Measurements from ENCODE around the gene RASSF1.

DNA sequence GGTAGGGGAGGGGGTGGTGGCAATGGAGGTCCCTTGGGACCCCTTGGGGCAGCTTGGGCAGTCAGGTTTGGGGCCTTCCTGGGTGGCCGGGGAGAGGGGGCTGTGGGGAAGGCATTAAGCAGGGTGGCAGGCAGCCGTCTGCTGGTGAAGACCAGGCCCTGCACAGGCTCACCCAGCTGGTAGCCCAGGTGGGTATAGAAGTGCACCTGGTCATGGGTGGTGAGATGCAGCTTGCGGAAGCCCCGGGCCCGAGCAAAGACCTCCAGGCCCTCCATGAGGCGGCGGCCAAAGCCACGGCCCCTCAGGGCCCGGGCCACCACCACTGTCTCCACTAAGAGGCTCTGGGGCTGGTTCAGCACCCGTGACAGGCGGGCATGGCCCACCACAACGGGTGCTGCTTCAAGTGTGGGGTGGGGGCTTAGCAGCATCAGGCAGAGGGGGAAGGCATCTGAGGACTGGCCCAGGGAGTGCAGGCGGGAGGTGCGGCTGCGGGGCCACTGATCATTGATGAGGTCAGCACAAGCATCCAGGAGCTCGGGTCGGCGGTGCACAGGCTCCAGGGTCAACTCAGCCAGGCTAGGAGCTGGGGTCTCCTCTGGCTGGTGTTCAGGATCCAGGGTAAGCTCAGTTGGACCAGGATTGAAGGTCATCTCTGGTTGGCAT, 43.8 kb downstream of the RASSF1 start:
- TF ChIP-seq CTCF (IDR thresholded peaks at IDR 0.05; ENCODE audit: poor library complexity, severe bottlenecking) (no peak), POLR2AphosphoS5 (IDR thresholded peaks at IDR 0.05) (no peak), EP300 (conservative IDR thresholded peaks at IDR 0.05; ENCODE audit: poor library complexity, severe bottlenecking) (no peak), REST (IDR thresholded peaks at IDR 0.05; ENCODE audit: borderline replicate concordance) (no peak)
